Immature natural killer cell (primary cell): ENCODE data around the gene CD164L2. TPM values are rescaled to one million over a fixed set of nuclear protein-coding genes. Genes with fewer than 3 reads are reported as not detected.

Experiments used
- DNase-seq, 3 donors: peaks; one replicate each; pipeline ENCODE4 v3.0.0; 2022; ENCODE audit warnings: mixed read lengths in 1 of 3
- H3K27ac Mint-ChIP-seq, 6 donors: one replicate each; pipeline ENCODE4 v1.8.0; 2020; ENCODE audit warnings: mixed read lengths in 6 of 6, mild to moderate bottlenecking in 5 of 6, inconsistent platforms in 4 of 6, moderate library complexity in 3 of 6
- H3K27me3 Mint-ChIP-seq, 3 donors: one replicate each; pipeline ENCODE4 v1.8.0; 2020 to 2021; ENCODE audit warnings: low read depth in 3 of 3, mild to moderate bottlenecking in 3 of 3, mixed read lengths in 3 of 3, moderate library complexity in 3 of 3, inconsistent platforms in 1 of 3
- H3K36me3 Mint-ChIP-seq, 3 donors: one replicate each; pipeline ENCODE4 v1.8.0; 2020; ENCODE audit warnings: mixed read lengths in 3 of 3, inconsistent platforms in 2 of 3, mild to moderate bottlenecking in 2 of 3
- H3K4me1 Mint-ChIP-seq, 2 donors: one replicate each; pipeline ENCODE4 v1.8.0; 2020; ENCODE audit warnings: inconsistent platforms in 2 of 2, mild to moderate bottlenecking in 2 of 2, mixed read lengths in 2 of 2, moderate library complexity in 1 of 2
- H3K4me3 Mint-ChIP-seq, 5 donors: one replicate each; pipeline ENCODE4 v1.8.0; 2020; ENCODE audit warnings: mild to moderate bottlenecking in 5 of 5, mixed read lengths in 5 of 5, inconsistent platforms in 3 of 5, moderate library complexity in 3 of 5
- H3K9me3 Mint-ChIP-seq, 6 donors: one replicate each; pipeline ENCODE4 v1.8.0; 2020; ENCODE audit warnings: mild to moderate bottlenecking in 6 of 6, mixed read lengths in 6 of 6, inconsistent platforms in 4 of 6, moderate library complexity in 3 of 6
- polyA plus RNA-seq, 3 donors: library from polyadenylated mRNA; unstranded; fragments of 300-500 nt; fragmentation: Illumina TruSeq; gene quantifications; one replicate each; pipeline ENCODE4 v1.2.3, GENCODE V29; 2021

CD164L2 gene
- polyA plus RNA-seq, 3 donors from 2014 or later: not detected

DNA sequence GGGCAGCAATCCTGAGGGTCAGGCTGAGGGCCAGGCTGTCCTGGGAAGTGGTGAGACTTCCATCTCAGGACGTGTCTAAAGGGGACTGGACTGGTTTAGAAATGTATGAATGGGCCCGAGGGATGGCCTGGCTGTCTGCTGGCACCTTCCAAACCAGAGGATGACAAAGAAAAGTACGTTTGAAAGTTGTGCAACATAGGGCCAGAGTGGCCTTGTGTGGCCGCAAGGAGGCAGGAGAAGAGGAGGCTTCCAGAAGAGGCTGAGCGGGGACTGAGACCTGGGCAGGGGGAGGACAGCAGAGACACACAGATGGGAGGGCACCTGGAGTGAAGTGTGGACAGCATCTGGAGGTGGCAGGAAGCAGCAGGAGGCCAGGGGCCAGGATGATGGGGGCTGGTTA, 43.9 kb downstream of the CD164L2 start:
- Mint-ChIP-seq H3K4me3 (peak overlapping the region in 3 of 5 donors; percentile 36 to 50 (median 48)), H3K36me3 (peaks cover 0 to 15% (median 3%) of the 10 kb centered on the region in 3 donors), H3K27ac (peak overlapping the region; percentile 67 to 97 (median 80)), H3K27me3 (peaks cover 5 to 12% (median 11%) of the 10 kb centered on the region in 3 donors), H3K4me1 (peaks cover 45 to 48% of the 10 kb centered on the region in 2 donors), H3K9me3 (no peaks in the 10 kb centered on the region)
- DNase-seq: no peak

DNA sequence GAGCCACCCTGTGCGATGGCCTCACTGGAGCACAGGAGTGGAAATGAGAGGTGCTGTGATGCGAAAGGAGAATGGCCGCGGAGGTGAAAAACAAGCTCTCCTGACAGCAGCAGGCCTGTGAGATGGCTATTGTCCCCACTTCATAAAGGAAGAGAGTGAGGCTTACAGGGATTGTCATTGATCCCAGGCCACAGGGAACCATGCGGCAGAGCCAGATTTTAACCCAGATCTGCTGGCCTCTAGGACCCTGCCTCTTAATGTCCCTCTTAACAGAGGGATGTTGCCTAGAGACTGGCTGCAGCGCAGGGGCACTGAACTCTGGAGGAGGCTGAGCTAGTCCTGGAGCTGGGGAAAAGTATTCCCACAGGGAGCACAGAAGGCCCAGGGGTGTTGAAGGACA, 44.4 kb downstream of the CD164L2 start:
- peak overlapping the region in 5 of 6 donors; percentile 61 to 97 (median 74) for H3K27ac Mint-ChIP-seq
- H3K4me3 Mint-ChIP-seq: peak overlapping the region in 3 of 5 donors; percentile 36 to 50 (median 49)
- H3K4me1 Mint-ChIP-seq: peaks cover 42 to 45% of the 10 kb centered on the region in 2 donors
- peaks cover 0 to 17% (median 5%) of the 10 kb centered on the region in 3 donors for H3K36me3 Mint-ChIP-seq
- DNase-seq: no peak
- no peaks in the 10 kb centered on the region for H3K9me3 Mint-ChIP-seq
- peaks cover 5 to 12% (median 11%) of the 10 kb centered on the region in 3 donors for H3K27me3 Mint-ChIP-seq

DNA sequence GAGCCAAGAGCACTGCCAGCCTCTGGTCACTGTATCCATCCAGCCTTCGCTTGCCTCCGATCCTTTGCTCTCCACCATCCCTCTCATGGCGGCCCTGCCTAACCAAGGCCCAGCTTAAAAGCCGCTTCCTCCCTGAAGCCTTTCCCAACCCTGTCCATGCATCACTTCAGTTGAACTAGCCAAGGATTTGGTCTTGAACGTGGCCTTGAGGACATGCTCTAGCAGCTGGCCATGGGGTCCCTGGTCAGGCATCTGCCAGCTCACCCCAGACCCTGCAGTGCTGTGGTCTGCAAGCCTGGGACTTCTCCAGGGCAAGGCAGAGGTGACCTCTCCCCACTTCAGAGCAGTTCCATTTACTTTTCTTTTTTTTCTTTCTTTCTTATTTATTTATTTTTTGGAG, 46.4 kb downstream of the CD164L2 start:
- peaks cover 0 to 25% (median 9%) of the 10 kb centered on the region in 3 donors for H3K36me3 Mint-ChIP-seq
- peak overlapping the region in 1 of 6 donors; percentile 37 for H3K27ac Mint-ChIP-seq
- H3K27me3 Mint-ChIP-seq: peaks cover 0 to 5% (median 3%) of the 10 kb centered on the region in 3 donors
- H3K9me3 Mint-ChIP-seq: no peaks in the 10 kb centered on the region
- H3K4me3 Mint-ChIP-seq: no peak overlapping the region
- peaks cover 45% of the 10 kb centered on the region in 2 donors for H3K4me1 Mint-ChIP-seq
- DNase-seq: no peak

- H3K27me3 Mint-ChIP-seq: peaks cover 0 to 5% (median 0%) of the 10 kb centered on the region in 3 donors
- H3K4me1 Mint-ChIP-seq: peaks cover 45% of the 10 kb centered on the region in 2 donors
- no peaks in the 10 kb centered on the region for H3K9me3 Mint-ChIP-seq
- no peak for DNase-seq
- no peak overlapping the region for H3K27ac Mint-ChIP-seq
- peaks cover 0 to 25% (median 9%) of the 10 kb centered on the region in 3 donors for H3K36me3 Mint-ChIP-seq
- H3K4me3 Mint-ChIP-seq: no peak overlapping the region
These were observed 47.4 kb downstream of the CD164L2 start for GRCh38 chr1:27335506-27336422.

- Mint-ChIP-seq H3K27ac (peak overlapping the region in 2 of 6 donors; percentile 45 to 72), H3K9me3 (no peaks in the 10 kb centered on the region), H3K4me1 (peaks cover 40 to 42% of the 10 kb centered on the region in 2 donors), H3K4me3 (no peak overlapping the region), H3K36me3 (peaks cover 0 to 25% (median 9%) of the 10 kb centered on the region in 3 donors), H3K27me3 (no peaks in the 10 kb centered on the region)
- DNase-seq: no peak
These were observed 49.3 kb downstream of the CD164L2 start for GRCh38 chr1:27333717-27334279.

DNA sequence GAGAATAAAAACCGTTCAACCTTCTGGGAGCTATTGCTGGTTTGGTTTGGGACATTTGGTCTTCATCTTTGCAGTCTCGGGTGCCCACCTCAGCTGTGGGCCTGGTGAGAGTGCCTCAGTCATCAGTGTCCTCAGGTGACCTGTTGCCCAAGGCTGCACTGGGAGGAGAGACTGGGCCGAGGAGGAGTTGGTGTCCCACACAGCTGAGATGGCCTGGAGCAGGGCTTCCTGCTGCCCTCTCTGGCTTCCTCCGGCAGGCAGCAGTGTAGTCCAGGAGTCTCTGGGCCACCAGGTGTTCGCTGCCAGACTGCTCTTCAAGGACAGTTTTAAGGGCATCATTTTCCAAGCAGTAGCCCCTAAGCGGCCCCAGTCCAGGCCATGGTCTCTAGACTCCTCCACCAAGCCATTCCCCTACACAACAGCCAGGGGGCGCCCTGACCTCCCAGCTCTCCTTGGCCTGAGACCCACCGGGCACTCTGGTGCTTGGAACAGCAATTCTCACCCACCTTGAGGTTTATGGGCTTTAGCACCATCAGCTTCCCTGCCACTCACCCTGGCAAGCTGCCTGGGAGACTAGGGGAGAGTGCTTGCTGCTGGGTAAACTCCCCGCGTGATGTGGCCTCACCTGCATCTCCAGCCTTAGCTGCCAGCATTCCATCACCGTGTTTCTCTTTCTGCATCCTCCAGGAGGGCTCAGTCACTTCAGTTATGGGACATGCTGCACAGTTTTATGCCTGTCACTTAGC, 50.4 kb downstream of the CD164L2 start:
- Mint-ChIP-seq H3K4me1 (peaks cover 47 to 52% of the 10 kb centered on the region in 2 donors), H3K36me3 (peaks cover 5 to 25% (median 9%) of the 10 kb centered on the region in 3 donors), H3K27ac (peak overlapping the region; percentile 49 to 88 (median 74)), H3K27me3 (peaks cover 0 to 1% (median 0%) of the 10 kb centered on the region in 3 donors), H3K9me3 (no peaks in the 10 kb centered on the region), H3K4me3 (peak overlapping the region in 2 of 5 donors; percentile 3 to 50)
- DNase-seq: peak; percentile 65 to 69 (median 68)

- Mint-ChIP-seq H3K27me3 (peaks cover 0 to 1% (median 0%) of the 10 kb centered on the region in 3 donors), H3K4me3 (peak overlapping the region in 1 of 5 donors; percentile 36), H3K4me1 (peaks cover 50 to 58% of the 10 kb centered on the region in 2 donors), H3K27ac (peak overlapping the region in 4 of 6 donors; percentile 63 to 88 (median 80)), H3K9me3 (no peaks in the 10 kb centered on the region), H3K36me3 (peaks cover 6 to 25% (median 9%) of the 10 kb centered on the region in 3 donors)
- no peak for DNase-seq
These were observed 51.2 kb downstream of the CD164L2 start for GRCh38 chr1:27331922-27332321.

DNA sequence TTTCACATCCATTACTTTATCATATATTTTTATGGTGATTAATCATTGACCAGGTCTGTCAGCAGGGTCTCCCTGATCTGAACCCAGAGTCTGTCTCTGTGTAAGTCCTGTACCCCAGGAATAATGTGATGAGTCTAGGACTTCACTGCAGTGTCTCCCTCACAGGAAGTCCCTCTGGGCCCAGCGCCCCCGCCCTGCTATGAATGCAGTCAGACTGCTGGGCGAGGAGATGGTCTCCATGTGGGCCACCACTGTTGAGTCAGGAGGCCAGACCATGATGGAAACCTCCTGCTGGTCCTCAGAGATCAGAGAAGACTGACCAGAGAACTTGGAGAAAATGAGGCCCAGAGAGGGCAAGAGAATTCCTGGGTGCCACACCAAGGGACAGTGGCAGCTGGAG, 51.7 kb downstream of the CD164L2 start:
- Mint-ChIP-seq H3K27me3 (peaks cover 0 to 1% (median 0%) of the 10 kb centered on the region in 3 donors), H3K4me1 (peaks cover 54 to 63% of the 10 kb centered on the region in 2 donors), H3K9me3 (no peaks in the 10 kb centered on the region), H3K27ac (peak overlapping the region in 3 of 6 donors; percentile 55 to 77 (median 63)), H3K36me3 (peaks cover 6 to 21% (median 9%) of the 10 kb centered on the region in 3 donors), H3K4me3 (no peak overlapping the region)
- no peak for DNase-seq

DNA sequence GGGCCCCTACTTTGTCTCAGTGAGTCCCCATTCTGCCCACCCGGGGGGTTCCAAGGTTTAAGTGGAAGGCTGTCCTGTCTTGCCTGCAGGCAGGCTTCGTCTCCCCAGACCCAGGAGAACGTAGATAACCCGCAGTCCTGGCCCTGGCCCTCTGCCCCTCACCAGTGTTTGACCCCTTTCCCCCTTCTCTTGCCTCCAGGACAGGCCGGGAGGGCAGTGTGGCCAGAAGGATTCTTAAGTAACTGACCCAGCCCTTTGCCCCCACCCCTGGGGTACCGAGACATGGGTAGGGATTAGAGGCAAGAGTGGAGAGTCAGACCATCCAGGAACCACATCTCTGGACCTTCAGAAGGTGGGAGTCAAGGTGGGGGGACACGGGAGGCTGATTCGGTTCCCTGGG, 52.3 kb downstream of the CD164L2 start:
- Mint-ChIP-seq H3K9me3 (no peaks in the 10 kb centered on the region), H3K4me1 (peaks cover 60 to 69% of the 10 kb centered on the region in 2 donors), H3K27ac (peak overlapping the region in 4 of 6 donors; percentile 2 to 77 (median 44)), H3K27me3 (peaks cover 0 to 1% (median 0%) of the 10 kb centered on the region in 3 donors), H3K4me3 (no peak overlapping the region), H3K36me3 (peaks cover 6 to 24% (median 9%) of the 10 kb centered on the region in 3 donors)
- no peak for DNase-seq

Other genes starting within 250 kb of the CD164L2 start
- gene SLC9A1, start 228.2 kb downstream of the CD164L2 start, polyA plus RNA-seq: 10 to 100 TPM in 1 of 3 donors, 1 to 10 TPM in 2; 3.2 to 17.3 (median 3.7) TPM
- 10 to 100 TPM in 1 of 3 donors, 1 to 10 TPM in 2; 3.2 to 16.4 (median 5.6) TPM for gene WDTC1, start 148.7 kb downstream of the CD164L2 start, polyA plus RNA-seq
- 10 to 100 TPM; 56.0 to 99.3 (median 69.8) TPM for gene TMEM222, start 61.2 kb downstream of the CD164L2 start, polyA plus RNA-seq
- 100 to 1,000 TPM; 157 to 211 (median 158) TPM for gene SYTL1, start 41.3 kb downstream of the CD164L2 start, polyA plus RNA-seq
- 1 to 10 TPM; 2.0 to 5.1 (median 3.6) TPM for gene MAP3K6, start 16.4 kb downstream of the CD164L2 start, polyA plus RNA-seq
- not detected for gene FCN3, start 8.5 kb downstream of the CD164L2 start, polyA plus RNA-seq
- not detected for gene GPR3, start 9.3 kb upstream of the CD164L2 start, polyA plus RNA-seq
- 10 to 100 TPM; 36.6 to 90.0 (median 39.5) TPM for gene WASF2, start 106.8 kb upstream of the CD164L2 start, polyA plus RNA-seq
- gene AHDC1, start 220.8 kb upstream of the CD164L2 start, polyA plus RNA-seq: 1 to 10 TPM in 2 of 3 donors, not detected in 1; 1.2 to 6.3 TPM